ENCODE results near the gene GHR.

The GHR gene

DNA sequence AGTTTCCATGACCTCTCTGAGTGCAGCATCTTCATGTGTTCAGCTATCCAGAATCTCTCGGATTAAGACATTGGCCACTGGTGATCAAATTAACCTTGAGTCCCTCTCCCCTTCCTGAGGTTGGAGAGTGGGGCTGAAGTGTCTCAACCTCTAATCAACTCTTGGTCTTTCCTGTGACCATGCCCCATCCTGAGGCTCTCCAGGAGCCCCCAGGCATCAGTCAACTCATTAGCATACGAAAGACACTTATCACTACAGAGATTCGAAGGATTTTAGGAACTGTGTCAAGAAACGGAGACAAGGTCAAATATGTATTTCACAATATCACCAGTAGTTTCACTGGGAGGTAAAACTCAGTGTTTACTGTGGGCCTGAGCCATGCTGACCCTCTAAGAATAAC, 203.2 kb downstream of the GHR start:
- intact Hi-C loops (cut with DNase I), result no loop called here
- DNase-seq, result no peak

DNA sequence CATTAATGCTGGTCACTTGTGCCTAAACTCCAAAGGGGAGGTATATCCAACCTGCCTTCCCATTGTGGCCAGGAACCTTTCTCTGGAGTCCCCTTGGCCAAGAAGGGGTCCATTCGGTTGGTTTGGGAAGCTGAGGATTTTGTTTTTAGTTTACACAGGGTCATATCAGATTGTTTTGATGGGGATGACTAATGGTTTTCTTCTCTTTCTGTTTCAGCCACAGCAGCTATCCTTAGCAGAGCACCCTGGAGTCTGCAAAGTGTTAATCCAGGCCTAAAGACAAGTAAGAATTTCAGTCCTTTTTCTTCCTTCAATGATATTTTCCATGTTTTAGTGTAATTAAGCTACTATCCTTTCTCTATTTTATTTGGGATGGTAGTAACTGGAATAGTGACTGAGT, 205.6 kb downstream of the GHR start:
- intact Hi-C loops (cut with DNase I), result no loop called here

DNA sequence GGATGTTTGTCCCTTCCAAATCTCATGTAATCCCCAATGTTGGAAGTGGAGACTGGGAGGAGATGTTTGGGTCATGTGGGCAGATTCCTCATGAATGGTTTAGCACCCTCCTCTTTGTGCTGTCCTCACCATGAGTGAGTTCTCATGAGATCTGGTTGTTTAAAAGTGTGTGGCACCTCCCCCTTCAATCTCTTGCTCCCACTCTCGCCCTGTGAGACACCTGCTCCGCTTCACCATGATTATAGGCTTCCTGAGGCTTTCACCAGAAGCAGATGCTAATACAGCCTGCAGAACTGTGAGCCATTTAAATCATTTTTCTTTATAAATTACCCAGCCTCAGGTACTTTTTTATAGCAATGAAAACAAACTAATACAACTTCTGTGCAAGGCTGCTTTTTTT, 206.0 kb downstream of the GHR start:
- intact Hi-C loops (cut with DNase I), result no loop called here
- no peak for DNase-seq

More for the DNA sequence above, 205.6 kb downstream of the GHR start:
- DNase-seq, result no peak

DNA sequence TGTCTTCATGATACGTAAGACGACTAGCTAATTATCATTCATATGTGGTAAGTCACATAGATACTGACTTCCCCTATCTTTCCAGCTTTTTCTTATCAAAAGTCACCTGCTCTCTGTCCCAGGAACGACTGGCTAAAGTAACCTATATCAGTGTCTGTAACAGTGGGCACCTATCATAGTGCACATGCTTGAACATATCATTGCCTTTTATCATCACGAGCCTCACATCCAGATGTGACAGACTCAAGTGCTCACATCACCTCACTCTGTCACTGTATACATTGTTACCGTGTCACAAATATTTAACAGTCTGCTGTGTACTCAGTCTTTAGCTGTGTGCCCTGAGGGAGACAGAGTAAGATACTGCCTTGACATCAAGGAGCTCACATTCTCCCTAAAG, 208.0 kb downstream of the GHR start:
- no peak for DNase-seq
- intact Hi-C loops (cut with DNase I), result no loop called here

DNA sequence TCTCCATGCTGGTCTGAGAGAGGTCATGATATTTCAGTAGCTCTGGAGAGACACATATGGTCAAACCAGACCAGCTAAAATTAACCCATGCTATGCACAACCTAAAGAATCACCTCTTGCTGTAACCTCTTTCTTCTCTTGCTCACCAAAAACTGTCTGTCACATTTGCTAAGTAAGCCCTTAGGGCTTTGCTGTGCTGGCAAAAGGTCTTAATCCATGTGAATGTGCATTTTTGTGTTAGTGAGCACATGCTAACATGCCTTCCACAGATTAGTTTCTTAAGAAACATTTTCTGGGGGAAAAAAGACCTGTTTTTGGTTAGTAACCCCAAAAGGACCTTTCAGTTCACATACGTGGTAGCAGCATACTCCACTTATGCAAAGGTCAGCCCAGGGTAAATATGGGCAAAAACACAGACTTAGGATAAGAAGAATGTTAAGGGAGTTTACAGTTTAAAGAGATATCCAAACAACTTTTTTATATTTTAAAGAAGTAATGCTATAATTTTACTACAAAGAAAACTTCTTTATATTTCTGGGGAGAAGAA, 209.2 kb downstream of the GHR start:
- intact Hi-C loops (cut with DNase I), result no loop called here
- DNase-seq, result no peak

DNA sequence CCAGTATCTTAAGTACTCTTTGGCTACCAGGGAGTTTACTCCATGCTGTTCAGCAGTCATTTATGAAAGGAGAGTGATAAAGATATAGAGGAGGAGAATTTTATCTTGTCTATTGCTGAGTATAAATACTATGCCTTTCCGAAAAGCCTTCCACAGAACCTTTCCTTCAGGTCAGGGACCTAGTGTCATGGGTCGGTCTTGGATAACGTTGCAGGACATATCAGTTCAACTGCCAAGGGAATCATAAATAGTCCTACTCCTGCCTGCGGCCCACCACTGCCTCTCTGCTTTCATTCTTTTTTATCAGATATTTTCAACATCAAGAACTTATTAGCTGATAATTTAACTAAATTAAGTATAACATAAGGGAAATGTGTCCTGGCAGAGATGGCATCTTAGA, 211.3 kb downstream of the GHR start:
- intact Hi-C loops (cut with DNase I), result no loop called here
- no peak for DNase-seq

DNA sequence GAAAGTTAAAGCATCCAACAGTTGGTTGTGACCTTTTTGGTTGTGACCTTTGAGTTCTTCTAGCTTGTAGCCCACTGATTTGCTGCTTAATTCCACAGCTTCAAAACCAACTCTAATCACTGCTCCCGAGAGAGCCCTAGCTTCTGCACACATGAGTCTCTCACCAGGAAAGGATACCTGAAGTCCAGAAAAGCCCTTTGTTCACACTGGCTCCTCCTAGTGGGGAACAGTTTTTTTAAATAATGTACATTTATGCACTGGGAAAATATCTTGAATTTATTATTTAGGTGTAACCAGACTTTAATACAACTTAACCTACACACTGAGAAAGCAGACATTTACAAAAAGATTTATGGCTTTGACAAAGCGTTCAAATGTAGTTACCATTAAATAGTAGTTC, 213.2 kb downstream of the GHR start:
- no peak for DNase-seq
- intact Hi-C loops (cut with DNase I), result no loop called here

DNA sequence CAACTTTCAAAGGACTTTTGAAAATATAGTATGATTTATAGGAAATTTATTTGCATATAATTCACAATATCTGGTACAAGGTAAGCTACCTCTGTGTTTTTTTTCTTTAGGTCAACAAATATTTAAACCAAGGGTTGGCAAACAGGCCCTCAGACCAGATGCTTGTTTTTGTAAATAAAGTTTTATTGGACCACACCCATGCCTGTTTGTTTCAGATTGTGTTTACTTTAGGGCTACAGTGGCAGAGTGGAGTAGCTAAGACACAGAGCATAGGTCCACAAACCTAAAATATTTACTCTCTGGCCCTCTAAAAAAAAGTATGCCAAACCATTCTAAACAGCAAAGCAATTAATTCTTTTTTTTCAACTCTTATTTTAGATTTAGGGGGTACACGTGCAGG, 213.7 kb downstream of the GHR start:
- no peak for DNase-seq
- intact Hi-C loops (cut with DNase I), result no loop called here

DNA sequence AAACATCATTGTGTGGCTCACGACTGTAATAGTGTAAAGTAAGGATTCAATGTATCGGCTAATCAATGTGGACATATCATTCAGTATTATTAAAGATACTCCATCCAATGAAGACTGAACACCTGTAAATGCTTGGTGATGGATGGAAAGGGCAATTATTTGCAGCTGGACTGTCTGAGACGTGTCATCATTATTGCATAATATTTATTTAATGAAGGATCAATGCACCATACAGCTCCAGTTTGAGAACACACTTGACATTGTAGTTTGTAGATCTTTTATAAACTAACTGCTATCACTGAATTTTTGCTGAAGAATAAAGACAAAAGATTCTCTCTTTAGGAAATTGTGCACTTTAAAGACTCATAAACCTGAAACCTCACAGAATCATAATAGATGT, 215.7 kb downstream of the GHR start:
- DNase-seq, result no peak
- intact Hi-C loops (cut with DNase I), result no loop called here

DNA sequence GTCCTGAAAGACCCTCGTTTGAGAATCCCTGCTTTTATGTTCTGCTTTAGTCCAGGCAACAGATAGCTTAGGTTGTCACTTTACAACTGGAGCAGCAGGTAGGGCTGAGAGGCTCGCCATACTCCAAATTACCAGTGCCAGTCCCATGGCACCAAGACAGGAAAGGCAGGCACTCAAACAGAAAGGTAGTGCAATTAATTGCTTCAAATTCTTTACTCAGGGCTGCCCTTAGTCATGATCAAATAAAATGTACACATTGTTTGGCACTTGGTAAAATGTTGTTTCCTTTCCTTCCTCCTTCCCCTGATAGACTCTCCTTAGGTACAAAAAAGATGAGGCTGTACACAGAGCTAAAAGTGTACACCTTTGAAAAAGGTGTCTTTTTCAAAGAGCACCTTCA, 217.6 kb downstream of the GHR start:
- DNase-seq, result no peak
- intact Hi-C loops (cut with DNase I), result no loop called here

DNA sequence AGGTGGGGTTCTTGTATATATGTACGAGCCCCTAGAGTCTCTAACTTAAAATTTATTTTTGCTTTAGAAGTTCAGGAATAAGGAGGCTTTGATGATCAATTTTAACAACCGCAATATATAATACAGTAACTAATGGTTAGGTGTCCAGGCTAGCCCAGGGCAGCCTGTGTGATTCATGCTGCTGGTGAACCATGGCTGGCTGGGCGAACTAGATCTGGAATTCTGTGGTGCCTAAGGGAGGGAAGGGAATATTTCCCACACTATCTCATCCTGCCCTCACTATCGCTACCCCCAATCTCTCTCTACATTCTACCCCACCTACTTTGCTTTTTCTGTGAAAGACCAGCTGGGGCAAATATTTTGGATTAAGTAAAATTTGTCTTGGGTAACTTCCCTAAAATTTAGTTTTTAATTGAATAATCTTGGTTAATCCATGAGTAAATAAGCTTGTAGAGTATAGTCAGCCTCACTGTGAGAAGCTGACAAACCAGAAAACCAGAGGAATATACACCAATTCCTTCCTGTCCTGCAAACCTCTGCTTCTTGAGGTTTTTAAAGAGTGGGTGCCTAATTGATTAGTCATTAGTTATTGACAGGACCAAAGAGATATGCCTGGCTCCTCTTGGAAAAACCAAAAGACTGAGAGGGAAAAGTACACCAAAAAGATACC, 218.2 kb downstream of the GHR start:
- intact Hi-C loops (cut with DNase I), result no loop called here
- DNase-seq, result no peak

DNA sequence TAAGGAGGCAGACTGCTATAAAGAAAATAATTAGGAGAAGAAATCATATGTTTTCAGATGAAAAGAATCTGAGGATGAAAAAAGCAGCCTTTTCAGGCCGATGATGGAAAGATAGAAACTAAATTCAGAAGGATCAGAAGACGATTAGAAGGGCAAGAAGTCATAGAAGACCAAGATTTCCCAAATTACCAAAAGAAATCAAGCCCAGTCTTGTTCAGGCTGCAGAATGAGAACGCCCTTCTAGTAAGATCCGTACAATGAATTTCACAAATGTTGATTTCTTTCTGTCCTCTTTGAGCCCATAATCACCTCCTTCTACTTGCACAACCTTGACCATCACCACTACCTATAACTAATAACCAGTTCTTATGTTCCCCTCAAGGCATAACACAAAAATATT, 218.8 kb downstream of the GHR start:
- intact Hi-C loops (cut with DNase I), result no loop called here

DNA sequence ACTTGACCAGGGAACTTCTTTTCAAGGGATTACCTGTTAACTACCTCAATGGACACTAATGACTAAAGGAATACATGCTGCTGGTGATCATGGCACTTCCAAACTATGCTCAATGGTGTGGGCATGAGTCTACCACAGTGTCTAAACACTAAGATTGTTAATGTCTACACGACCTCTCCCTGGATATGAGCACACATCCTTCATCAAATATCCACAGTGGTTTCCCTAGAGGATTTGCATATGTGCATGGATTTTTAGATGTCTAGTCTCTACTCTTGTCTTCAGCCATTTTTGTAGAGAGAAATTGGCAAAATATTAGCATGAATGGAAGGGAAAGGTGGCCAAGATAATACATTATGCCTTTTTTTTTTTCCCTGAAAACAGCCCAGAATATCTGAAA, 220.1 kb downstream of the GHR start:
- intact Hi-C loops (cut with DNase I), result no loop called here
- DNase-seq, result no peak

More for the DNA sequence above, 218.8 kb downstream of the GHR start:
- DNase-seq, result no peak

DNA sequence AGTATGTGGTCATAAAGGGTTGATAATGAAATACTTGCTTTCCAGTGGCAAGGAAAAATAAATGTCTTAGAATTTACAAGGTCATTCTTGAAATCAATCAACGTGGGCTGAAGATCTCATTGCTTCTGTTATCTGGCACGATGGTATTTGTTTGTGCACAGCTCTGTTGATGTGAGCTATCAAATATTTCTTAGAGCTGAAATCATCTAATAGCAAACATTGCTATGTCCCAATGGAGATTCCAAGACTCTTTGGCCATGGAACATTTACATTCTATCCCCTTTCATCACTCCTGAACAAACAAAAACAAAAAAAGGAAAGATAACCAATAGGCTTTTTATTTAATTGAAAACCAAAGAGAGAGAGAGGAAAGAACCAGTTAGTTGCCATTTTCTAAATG, 221.9 kb downstream of the GHR start:
- intact Hi-C loops (cut with DNase I), result no loop called here
- no peak for DNase-seq

DNA sequence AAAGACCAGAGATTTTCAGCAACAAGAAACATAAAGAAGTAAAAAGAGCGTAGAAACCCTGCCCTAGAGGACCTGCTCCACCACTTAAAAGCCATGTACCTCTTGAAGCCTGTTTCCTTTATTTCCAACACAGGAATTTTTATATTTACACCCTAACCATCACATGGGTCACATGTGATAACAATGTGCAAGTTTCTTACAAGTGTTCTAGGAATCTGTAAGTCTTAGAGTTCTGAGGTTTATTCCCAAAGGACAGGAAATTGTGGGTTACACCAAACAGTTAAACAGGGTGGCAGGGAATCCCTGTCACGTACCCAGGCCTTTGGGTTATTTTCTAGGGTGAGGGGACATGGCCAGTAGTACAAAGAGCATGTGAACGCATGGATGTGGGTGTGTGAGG, 224.8 kb downstream of the GHR start:
- intact Hi-C loops (cut with DNase I), result no loop called here
- no peak for DNase-seq

DNA sequence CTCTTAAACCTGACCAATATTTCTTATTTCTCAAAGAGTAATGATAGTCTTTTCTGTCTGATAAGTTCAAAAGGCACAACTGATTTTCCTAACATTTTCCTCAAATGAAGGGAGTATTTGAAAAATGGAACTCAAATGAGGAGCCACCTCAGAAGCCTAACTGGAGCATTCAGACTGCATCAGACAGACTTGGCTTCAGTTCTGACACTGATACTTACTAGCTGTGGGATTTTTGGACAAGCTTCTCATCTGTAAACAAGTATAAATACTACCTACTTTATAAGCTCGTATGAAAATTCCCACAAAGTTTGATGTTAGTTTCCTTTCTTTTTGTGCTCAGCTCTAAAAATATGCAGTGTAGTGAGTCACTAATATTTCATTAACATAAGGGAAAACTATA, 225.7 kb downstream of the GHR start:
- intact Hi-C loops (cut with DNase I), result no loop called here
- no peak for DNase-seq

DNA sequence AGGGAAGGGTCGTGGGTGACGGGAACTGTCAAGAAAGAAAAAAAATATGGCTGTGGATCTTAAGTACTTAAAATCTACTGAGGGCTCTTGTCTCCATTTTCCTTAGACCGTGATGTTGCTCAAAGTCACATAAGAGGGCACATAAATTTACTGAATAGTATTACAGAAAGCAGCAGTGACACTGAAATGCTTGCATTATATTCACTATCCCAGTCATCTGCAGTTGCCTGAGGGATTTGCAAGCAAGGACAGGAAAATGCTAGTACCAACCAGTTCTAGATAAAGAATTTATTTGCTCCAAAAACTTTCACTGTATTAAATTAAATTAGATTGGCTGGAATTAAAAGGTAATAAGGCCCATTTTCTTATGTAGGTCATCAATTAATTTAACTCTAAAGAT, 226.8 kb downstream of the GHR start:
- intact Hi-C loops (cut with DNase I), result no loop called here

DNA sequence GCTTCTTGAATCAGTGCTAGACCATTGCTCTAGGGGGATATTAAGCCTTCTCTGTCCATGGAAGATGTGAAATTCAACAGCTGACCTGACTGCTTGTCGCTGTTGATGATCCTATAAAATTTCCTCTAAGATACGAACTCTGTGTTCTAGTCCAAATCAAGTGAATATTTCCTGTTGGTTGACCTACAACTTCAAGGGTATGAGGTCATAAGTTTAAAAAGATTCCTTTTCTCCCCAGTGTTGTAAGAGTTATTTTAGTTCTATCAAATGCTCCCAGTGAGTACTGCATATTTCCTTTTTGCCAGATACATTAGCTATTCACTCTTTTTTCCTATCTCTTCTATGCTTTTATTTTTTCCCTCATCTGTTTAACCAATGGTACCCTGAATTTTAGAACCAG, 230.5 kb downstream of the GHR start:
- intact Hi-C loops (cut with DNase I), result no loop called here
- DNase-seq, result no peak

More for the DNA sequence above, 226.8 kb downstream of the GHR start:
- DNase-seq, result no peak

DNA sequence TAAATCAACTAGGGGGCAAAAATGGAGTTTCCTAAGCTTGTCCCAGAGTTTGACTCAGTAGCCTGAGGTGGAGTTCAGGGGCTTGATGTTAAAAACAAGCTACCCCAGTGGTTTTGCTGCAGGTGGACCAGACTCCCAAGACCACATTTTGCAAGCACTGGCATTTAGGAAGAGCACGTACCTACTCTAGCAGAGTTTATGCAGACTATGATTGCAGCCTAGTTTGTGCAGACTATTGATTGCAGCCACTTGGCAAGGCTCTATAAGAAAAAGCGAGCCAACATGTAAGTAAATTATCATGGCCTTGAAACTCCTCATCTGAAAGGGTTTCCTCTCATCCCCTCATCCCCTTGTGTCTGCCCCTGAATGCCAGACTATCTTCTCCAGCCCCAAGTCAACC, 231.4 kb downstream of the GHR start:
- intact Hi-C loops (cut with DNase I), result no loop called here
- DNase-seq, result no peak

DNA sequence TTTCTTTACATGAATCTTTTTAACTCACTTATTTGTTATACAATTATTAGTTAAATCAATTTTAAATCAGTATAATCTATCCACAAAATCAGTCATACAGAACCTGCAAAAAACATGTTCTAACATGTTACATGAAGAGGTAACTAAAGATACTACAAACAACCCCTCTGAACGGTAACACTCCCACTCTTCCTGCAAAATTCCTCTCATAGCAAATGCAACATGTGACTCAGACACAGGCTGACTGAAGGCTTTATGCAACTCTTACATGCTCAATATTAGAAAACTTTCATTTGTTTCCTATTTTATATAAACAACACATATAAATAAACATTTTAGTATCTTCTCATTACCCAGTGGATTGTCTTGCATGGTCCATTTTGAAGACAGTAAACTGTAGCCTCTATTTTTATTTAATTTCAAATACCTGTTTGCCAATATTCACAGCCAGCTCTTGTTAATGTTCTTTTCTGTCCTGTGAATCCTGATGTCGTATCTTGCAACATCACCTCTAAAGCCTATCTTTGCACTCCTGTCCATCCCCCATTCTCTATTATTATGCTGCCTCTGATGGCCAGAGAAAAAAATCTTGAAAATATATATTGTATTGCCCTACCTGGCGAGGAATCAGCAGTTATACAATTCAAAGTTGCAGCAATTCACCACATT, 232.9 kb downstream of the GHR start:
- DNase-seq, result no peak
- intact Hi-C loops (cut with DNase I), result no loop called here

DNA sequence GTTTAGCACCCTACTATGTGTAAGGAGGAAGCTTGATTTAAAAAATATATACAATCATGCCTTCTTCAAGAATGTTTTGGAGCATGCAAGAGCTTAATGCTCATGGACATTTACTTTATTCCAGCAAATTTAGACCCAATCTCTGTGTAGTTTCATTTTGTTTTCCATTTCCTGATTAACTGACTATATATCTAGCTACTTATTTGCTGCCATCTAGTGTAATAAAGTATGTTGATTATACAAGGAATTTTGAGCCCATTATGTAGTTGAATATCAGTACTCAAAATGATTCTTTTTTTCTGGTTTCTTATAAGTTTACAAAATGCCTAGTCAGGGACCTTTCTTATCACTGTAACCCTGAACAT, 233.4 kb downstream of the GHR start:
- intact Hi-C loops (cut with DNase I), result no loop called here
- DNase-seq, result no peak
